Breast epithelium (tissue), 4 donors: ENCODE results near the gene GTF2H3. TPM values are rescaled to one million over a fixed set of nuclear protein-coding genes. Genes with fewer than 3 reads are reported as not detected.

ENCODE experiments used
- DNase-seq, 2 donors: peaks; one replicate each; pipeline ENCODE4 v3.0.0-alpha.2; 2019; ENCODE audit warnings: low spot score in 2 of 2
- H3K27ac ChIP-seq, 2 donors: fragments of 200-600 bp; sonication (generic) in 1 of 2; one replicate each; pipeline ENCODE4 v1.5.1; 2016 to 2019; ENCODE audit warnings: mild to moderate bottlenecking in 1 of 2
- H3K27me3 ChIP-seq, 2 donors: fragments of 200-600 bp; sonication (generic) in 1 of 2; one replicate each; pipeline versions ENCODE4 v1.5.1 to v1.6.0; 2017 to 2019; ENCODE audit warnings: control low read depth in 1 of 2, mild to moderate bottlenecking in 1 of 2
- H3K36me3 ChIP-seq: fragments of 200-600 bp; one replicate; pipeline ENCODE4 v1.5.1; 2019
- H3K4me1 ChIP-seq, 2 donors: fragments of 200-600 bp; sonication (generic); one replicate each; pipeline ENCODE4 v1.5.1; 2016 to 2019; ENCODE audit warnings: control low read depth in 1 of 2
- H3K4me3 ChIP-seq, 3 donors: fragments of 200-600 bp; sonication (generic); 1 replicate in 2 of 3; 2 replicates in 1 of 3; pipeline ENCODE4 v1.5.1; 2016 to 2019; ENCODE audit warnings: mild to moderate bottlenecking in 3 of 3, moderate library complexity in 2 of 3
- H3K9me3 ChIP-seq, 2 donors: fragments of 200-600 bp; sonication (generic) in 1 of 2; one replicate each; pipeline ENCODE4 v1.5.1; 2016 to 2019; ENCODE audit warnings: control low read depth in 1 of 2
- POLR2A ChIP-seq: fragments of 450-650 bp; IDR thresholded peaks from one replicate; pipeline ENCODE4 v1.6.1; 2016; ENCODE audit warnings: antibody characterized with exemption, mild to moderate bottlenecking, moderate library complexity
- POLR2AphosphoS5 ChIP-seq, 3 donors: sonication (generic); formaldehyde crosslinking; IDR thresholded peaks; one replicate each; pipeline ENCODE4 v1.6.1; 2017; ENCODE audit warnings: antibody characterized with exemption in 3 of 3
- intact Hi-C: fragments of 100-400 bp; cut with DNase I; formaldehyde crosslinking; loops from one replicate; pipeline ENCODE4 v1.15.1; 2023; ENCODE audit warnings: low total_unique reads
- total RNA-seq, 3 donors: library from RNA; depleted of rRNA; stranded (reverse); fragments of >200 nt; gene quantifications; one replicate each; pipeline ENCODE4 v1.1.0, GENCODE V29; 2016
- TF ChIP-seq, protein P1 (sequence below), 3 donors: fragments of 450-650 bp; IDR thresholded peaks; one replicate each; pipeline ENCODE4 v1.5.1; 2016 to 2017; ENCODE audit warnings: antibody characterized with exemption in 3 of 3, mild to moderate bottlenecking in 3 of 3, moderate library complexity in 3 of 3

GTF2H3 gene
- total RNA-seq, 3 donors from 2014 or later = 13.0 to 28.1 (median 23.3) TPM

DNA sequence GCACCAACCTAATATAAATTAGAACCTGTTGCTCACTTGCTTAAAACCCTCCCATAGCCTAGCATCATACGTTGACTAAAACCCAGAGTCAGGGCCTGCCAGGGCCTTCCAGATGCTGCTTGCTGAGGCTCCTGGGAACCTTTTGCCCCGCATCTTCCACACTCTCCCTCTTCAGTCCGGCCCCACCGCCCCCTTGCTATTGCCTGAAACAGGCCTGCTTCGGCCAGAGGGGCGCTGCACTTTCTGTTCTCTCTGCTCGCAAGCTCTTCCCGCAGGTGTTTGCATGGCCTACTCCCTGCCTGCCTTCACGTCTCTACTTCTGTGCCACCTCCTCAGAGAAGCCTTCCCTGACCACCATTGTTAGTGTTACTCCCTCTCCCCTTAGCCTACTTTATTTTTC lies 23.6 kb downstream of the GTF2H3 start:
- Histone ChIP-seq H3K4me1 (no peaks in the 10 kb centered on the region), H3K9me3 (no peaks in the 10 kb centered on the region), H3K27ac (no peak overlapping the region), H3K36me3 (no peaks in the 10 kb centered on the region), H3K27me3 (no peaks in the 10 kb centered on the region), H3K4me3 (no peak overlapping the region)
- no peak for DNase-seq
- intact Hi-C loops = no loop called here
- no peak for TF ChIP-seq POLR2AphosphoS5 (IDR thresholded peaks at IDR 0.05)
- TF ChIP-seq, protein P1, sequence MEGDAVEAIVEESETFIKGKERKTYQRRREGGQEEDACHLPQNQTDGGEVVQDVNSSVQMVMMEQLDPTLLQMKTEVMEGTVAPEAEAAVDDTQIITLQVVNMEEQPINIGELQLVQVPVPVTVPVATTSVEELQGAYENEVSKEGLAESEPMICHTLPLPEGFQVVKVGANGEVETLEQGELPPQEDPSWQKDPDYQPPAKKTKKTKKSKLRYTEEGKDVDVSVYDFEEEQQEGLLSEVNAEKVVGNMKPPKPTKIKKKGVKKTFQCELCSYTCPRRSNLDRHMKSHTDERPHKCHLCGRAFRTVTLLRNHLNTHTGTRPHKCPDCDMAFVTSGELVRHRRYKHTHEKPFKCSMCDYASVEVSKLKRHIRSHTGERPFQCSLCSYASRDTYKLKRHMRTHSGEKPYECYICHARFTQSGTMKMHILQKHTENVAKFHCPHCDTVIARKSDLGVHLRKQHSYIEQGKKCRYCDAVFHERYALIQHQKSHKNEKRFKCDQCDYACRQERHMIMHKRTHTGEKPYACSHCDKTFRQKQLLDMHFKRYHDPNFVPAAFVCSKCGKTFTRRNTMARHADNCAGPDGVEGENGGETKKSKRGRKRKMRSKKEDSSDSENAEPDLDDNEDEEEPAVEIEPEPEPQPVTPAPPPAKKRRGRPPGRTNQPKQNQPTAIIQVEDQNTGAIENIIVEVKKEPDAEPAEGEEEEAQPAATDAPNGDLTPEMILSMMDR (IDR thresholded peaks at IDR 0.05) = no peak
- TF ChIP-seq POLR2A = no peak

DNA sequence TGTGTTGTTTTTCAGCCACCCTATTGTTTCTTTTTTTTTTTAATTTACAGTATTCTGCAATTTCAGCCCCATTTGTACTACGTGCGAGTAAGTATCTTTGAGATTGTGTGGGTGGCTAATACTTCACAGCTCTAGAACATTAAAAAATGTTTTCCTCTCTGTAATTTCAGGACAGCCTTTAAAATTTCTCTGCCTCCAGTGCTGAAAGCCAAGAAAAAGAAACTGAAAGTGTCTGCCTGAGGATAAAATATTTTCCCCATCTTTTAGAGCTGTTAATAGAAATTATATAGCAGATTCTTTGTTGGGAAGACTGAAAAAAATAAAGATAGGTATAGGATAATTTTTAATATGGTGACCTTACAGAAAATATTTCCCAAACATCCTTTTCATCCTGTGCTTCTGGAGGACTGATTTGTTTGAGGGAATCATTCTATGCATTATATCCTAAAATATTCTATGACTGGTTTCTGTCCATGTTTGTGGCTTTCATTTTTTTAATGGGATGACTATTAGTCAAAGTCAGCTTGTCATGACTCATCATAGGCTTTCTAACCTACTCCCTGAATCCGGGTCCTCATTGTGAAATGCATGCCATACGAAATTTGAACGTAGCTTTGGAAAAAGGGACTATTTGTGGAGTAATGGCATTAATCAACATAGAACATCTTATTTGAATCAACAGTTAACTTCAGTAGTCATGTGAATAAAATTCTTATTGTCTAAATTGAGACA lies 26.5 kb downstream of the GTF2H3 start:
- no peaks in the 10 kb centered on the region for H3K4me1 ChIP-seq
- TF ChIP-seq, protein P1 (IDR thresholded peaks at IDR 0.05) = no peak
- TF ChIP-seq POLR2AphosphoS5 (IDR thresholded peaks at IDR 0.05) (no peak), POLR2A (no peak)
- no peaks in the 10 kb centered on the region for H3K9me3 ChIP-seq
- DNase-seq = no peak
- H3K27me3 ChIP-seq = no peaks in the 10 kb centered on the region
- intact Hi-C loops = no loop called here
- H3K4me3 ChIP-seq = no peak overlapping the region
- H3K27ac ChIP-seq = no peak overlapping the region
- no peaks in the 10 kb centered on the region for H3K36me3 ChIP-seq

DNA sequence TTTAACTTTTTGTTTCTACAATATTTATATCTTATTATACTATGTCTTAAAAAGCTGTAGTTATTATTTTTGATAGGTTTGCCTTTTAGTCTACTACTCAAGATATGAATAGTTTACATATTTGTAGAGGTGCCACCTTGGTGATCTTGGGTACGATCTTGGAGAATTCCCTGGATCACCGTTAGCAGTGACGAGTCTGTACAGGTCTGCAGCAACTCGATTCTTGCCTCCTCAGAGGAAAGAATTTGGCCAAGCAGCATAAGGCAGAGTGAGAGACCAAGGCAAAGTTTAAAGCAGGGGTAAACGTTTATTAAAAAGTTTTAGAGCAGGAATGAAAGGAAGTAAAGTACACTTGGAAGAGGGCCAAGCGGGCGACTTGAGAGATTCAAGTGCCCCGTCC lies 34.1 kb downstream of the GTF2H3 start:
- intact Hi-C loops = loop anchor here (2.0 kb wide), 1 partner anchor 67 kb away; no protein-coding TSS in a partner anchor
- Histone ChIP-seq H3K27me3 (no peaks in the 10 kb centered on the region), H3K36me3 (no peaks in the 10 kb centered on the region), H3K4me1 (peaks cover 0 to 4% of the 10 kb centered on the region in 2 donors), H3K9me3 (no peaks in the 10 kb centered on the region), H3K27ac (no peak overlapping the region), H3K4me3 (no peak overlapping the region)
- TF ChIP-seq POLR2A (no peak), POLR2AphosphoS5 (IDR thresholded peaks at IDR 0.05) (no peak)
- TF ChIP-seq, protein P1 (IDR thresholded peaks at IDR 0.05) = no peak
- DNase-seq = no peak

DNA sequence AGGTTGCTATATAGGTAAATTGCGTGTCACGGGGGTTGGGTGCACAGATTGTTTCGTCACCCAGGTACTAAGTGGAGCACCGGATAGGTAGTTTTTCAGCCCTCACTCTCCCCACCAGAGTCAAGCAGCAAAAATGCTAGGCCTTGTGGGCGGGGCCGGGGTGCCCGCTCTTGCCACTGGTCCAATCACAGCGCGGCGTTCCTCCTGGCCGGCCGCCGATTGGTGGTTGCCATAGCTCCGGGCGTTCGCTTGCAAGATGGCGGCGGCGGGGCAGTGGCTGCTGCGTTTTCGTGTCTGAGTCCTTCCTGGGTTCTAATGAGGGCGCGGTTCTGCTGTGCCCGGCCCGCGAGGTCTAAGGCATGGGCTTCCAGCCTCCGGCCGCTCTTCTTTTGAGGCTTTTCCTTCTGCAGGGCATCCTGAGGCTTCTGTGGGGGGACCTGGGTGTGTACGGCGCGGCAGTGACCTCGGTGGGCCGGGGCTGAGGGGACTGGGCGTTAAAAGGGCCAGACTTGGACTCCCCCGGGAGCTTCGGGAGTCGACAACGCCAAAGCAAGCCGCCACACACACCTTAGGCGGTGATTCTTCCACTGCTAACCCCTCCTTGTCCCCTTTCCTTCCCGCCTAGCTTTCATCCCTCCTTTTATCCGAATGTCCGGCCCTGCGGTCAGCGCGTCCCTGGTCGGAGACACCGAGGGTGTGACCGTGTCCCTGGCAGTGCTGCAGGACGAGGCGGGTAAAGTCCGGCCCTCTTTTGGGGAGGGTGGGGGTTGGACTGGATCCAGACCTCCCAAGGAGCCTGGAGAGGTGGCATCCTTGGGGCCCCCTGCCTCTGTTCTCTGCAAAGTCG lies 37.5 kb downstream of the GTF2H3 start, which contains the start of gene TCTN2:
Gene TCTN2 (plus strand): TSS at position 232 of the 847 bp plus-strand sequence. CDS start 128 bp downstream, at position 360.
- TF ChIP-seq, protein P1 (IDR thresholded peaks at IDR 0.05) = no peak
- TF ChIP-seq POLR2A (no peak), POLR2AphosphoS5 (IDR thresholded peaks at IDR 0.05) (no peak)
- H3K27ac ChIP-seq = peak within 1 kb of the TSS; percentile 54 to 57
- intact Hi-C loops = no loop called here
- H3K36me3 ChIP-seq = no peaks in the 10 kb centered on the region
- H3K4me3 ChIP-seq = peak within 1 kb of the TSS; percentile 79 to 91 (median 89)
- H3K4me1 ChIP-seq = peaks cover 0 to 4% of the 10 kb centered on the region in 2 donors
- H3K27me3 ChIP-seq = no peaks in the 10 kb centered on the region
- no peaks in the 10 kb centered on the region for H3K9me3 ChIP-seq
- DNase-seq = peak; percentile 94 to 95
